Measurements from ENCODE around the gene TUBA8. TPM values are rescaled to one million over a fixed set of nuclear protein-coding genes. Genes with fewer than 3 reads are reported as not detected.

The TUBA8 gene
- total and polyA plus RNA-seq, 2 donors from 2014 or later: 1.1 to 5.9 TPM

DNA sequence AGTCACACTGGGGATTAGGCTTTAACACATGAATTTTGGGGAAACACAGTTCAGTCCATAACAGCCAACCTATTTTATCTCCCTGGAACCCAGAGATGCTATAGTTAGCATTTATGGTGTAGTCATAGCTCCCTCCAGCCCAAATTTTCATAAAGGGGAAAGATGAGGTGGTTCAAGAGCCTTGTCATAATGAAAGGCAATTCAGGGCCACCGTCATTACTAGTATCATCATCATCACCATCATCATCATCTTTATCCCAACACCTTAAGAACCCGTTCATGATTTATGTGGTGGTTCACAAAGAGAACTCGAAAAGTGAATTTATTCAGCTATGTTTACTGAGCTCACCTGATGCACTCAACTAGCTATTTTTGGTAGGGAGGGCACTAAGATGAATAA lies 2.4 kb upstream of the TUBA8 start:
- Histone ChIP-seq H3K4me3 (ENCODE audit: low read length in 3 of 3) (no peak overlapping the region), H3K27ac (ENCODE audit: low read depth in 2 of 2, low read length in 2 of 2) (no peak overlapping the region), H3K36me3 (ENCODE audit: control insufficient read depth in 2 of 3, insufficient read depth in 3 of 3, low read length in 3 of 3) (no peaks in the 10 kb centered on the region), H3K4me1 (ENCODE audit: control insufficient read depth in 2 of 3, insufficient read depth in 2 of 3, low read depth in 1 of 3, low read length in 3 of 3) (peaks cover 0 to 11% (median 0%) of the 10 kb centered on the region in 3 donors), H3K9ac (ENCODE audit: low read length in 3 of 3) (no peak overlapping the region), H3K9me3 (ENCODE audit: control insufficient read depth in 2 of 3, insufficient read depth in 1 of 3, low read length in 3 of 3) (no peaks in the 10 kb centered on the region), H3K27me3 (ENCODE audit: control insufficient read depth, insufficient read depth, low read length) (no peaks in the 10 kb centered on the region)
- TF ChIP-seq, protein P1, sequence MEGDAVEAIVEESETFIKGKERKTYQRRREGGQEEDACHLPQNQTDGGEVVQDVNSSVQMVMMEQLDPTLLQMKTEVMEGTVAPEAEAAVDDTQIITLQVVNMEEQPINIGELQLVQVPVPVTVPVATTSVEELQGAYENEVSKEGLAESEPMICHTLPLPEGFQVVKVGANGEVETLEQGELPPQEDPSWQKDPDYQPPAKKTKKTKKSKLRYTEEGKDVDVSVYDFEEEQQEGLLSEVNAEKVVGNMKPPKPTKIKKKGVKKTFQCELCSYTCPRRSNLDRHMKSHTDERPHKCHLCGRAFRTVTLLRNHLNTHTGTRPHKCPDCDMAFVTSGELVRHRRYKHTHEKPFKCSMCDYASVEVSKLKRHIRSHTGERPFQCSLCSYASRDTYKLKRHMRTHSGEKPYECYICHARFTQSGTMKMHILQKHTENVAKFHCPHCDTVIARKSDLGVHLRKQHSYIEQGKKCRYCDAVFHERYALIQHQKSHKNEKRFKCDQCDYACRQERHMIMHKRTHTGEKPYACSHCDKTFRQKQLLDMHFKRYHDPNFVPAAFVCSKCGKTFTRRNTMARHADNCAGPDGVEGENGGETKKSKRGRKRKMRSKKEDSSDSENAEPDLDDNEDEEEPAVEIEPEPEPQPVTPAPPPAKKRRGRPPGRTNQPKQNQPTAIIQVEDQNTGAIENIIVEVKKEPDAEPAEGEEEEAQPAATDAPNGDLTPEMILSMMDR (IDR thresholded peaks at IDR 0.05; ENCODE audit: borderline replicate concordance, extremely low read depth, insufficient read depth): no peak
- intact Hi-C loops (cut with DNase I): no loop called here
- DNase-seq (no peak), FAIRE-seq (no peak)

DNA sequence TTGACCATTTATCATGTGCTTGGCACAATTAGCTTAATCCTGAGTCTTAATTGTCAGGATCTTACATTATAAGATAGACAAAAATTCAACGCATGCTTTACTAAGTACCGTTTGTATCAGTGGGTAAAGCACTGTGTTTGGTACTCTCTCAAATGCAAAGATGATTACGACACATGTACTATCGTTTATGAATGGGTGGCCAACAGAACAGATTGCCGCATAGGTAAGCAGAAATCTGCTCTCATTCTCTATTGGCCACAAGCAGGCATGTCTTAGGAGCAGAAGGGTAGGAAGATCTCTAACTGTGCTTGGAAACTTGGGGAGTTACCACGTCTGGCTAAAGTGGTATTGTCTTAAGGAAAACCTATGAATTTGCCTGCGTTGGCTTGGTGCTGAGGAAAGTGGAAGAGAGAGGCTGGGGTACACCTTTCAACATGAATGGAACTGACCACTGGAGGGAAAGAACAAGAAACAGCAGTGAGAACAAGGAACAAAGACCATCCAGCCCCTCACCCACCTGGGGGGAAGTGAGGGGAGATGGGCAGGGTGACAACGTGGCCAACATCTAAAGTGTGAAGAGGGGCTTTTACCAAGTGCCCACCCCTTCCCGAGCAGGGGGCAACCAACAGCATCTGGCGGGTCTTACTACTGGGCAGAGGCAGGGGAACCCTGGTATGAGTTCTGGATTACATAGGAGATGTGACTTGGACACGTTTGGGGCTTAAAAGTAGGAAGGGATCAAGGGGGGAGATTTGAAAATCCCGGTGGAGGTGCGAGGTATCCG lies 1.0 kb upstream of the TUBA8 start:
- DNase-seq (no peak), FAIRE-seq (no peak)
- TF ChIP-seq, protein P1 (IDR thresholded peaks at IDR 0.05; ENCODE audit: borderline replicate concordance, extremely low read depth, insufficient read depth): no peak
- intact Hi-C loops (cut with DNase I): no loop called here
- Histone ChIP-seq H3K9me3 (ENCODE audit: control insufficient read depth in 2 of 3, insufficient read depth in 1 of 3, low read length in 3 of 3) (no peaks in the 10 kb centered on the region), H3K27me3 (ENCODE audit: control insufficient read depth, insufficient read depth, low read length) (no peaks in the 10 kb centered on the region), H3K27ac (ENCODE audit: low read depth in 2 of 2, low read length in 2 of 2) (no peak overlapping the region), H3K9ac (ENCODE audit: low read length in 3 of 3) (no peak overlapping the region), H3K4me1 (ENCODE audit: control insufficient read depth in 2 of 3, insufficient read depth in 2 of 3, low read depth in 1 of 3, low read length in 3 of 3) (peaks cover 0 to 9% (median 0%) of the 10 kb centered on the region in 3 donors), H3K4me3 (ENCODE audit: low read length in 3 of 3) (peak overlapping the region in 1 of 3 donors; percentile 35), H3K36me3 (ENCODE audit: control insufficient read depth in 2 of 3, insufficient read depth in 3 of 3, low read length in 3 of 3) (no peaks in the 10 kb centered on the region)

DNA sequence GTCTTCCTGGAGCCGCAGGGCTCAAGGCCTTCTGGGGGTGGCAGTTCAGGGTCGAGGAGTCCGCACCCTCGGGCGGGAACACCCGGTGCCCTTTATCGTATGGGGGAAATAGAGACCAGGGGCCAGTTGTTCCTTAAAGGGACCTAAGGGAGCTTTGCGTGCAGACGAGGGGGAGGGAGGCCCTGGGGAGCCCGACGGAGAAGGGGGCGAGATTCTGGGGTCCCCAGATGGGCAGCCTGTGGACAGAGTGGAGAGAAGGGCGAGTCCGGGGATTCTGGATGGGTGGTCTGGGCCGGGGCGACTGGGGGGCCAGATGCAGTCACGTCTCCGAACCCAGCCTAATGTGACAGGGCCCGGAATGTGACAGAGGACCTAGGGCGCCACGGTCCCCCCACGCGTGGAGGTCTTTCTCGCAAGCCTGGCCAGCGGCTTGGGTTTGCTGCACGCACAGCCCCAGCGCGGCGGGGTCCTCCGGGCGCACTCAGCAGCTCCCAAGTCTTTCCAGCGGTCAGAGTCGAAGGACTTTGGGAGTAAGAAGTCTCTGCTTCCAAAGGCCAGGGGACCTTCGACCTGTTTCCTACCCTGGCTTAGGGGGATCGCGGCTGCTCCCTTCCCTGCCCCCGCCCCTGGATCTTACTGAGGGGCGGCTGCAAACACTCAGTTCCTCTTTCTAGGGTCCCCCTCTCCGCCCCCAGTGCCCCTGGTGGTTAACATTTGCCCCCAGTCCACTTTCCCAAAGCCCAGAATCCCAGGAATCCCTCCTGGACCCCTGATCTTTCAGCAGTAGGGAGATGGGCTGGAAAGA lies 547 bp downstream of the TUBA8 start:
- Histone ChIP-seq H3K4me1 (ENCODE audit: control insufficient read depth in 2 of 3, insufficient read depth in 2 of 3, low read depth in 1 of 3, low read length in 3 of 3) (peaks cover 0 to 9% (median 0%) of the 10 kb centered on the region in 3 donors), H3K9ac (ENCODE audit: low read length in 3 of 3) (no peak overlapping the region), H3K4me3 (ENCODE audit: low read length in 3 of 3) (peak overlapping the region in 2 of 3 donors; percentile 26 to 35), H3K27me3 (ENCODE audit: control insufficient read depth, insufficient read depth, low read length) (no peaks in the 10 kb centered on the region), H3K36me3 (ENCODE audit: control insufficient read depth in 2 of 3, insufficient read depth in 3 of 3, low read length in 3 of 3) (no peaks in the 10 kb centered on the region), H3K9me3 (ENCODE audit: control insufficient read depth in 2 of 3, insufficient read depth in 1 of 3, low read length in 3 of 3) (no peaks in the 10 kb centered on the region), H3K27ac (ENCODE audit: low read depth in 2 of 2, low read length in 2 of 2) (no peak overlapping the region)
- intact Hi-C loops (cut with DNase I): no loop called here
- FAIRE-seq: no peak
- DNase-seq: peak in 1 of 5 donors; percentile 29
- TF ChIP-seq, protein P1 (IDR thresholded peaks at IDR 0.05; ENCODE audit: borderline replicate concordance, extremely low read depth, insufficient read depth): no peak

All from kidney (tissue), 14 donors.